ENCODE results near the gene FBXO30. TPM values are rescaled to one million over a fixed set of nuclear protein-coding genes. Genes with fewer than 3 reads are reported as not detected.

Gene FBXO30
- total RNA-seq, 2 donors from 2014 or later, result 2.0 to 5.4 TPM

DNA sequence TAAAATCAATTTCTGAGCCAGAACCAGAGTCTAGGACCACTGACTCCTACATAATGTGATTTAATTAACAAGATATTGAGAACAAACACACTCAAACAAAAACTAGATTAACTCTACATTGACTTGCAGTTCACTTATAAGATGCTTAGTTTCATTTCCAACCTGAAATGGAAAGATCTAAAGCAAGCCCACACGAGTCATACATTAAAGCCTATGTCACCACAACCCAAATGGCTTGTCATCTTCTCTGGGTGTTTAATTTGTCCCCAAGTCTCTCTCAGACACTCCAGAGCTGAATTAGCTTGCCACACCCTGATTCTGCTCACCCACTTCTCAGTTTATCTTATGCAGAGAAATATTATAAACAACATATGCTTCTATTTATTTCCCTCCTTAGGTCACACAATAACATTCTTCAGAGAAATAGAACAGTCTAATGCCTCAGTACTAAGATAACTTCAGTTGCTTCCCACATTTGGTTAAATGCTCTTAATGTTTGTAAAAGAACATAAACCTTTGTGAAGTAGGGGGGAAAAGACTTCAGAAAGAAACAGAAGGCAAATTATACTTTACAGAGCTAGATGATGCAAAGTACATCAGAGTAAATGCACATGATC is 8.8 kb upstream of the FBXO30 start:
- no peak for ATAC-seq
- H3K27ac ChIP-seq, result no peak overlapping the region
- intact Hi-C loops (cut with DNase I), result no loop called here
- 85 to 86% methylated on average over 1 of the region's 1 CpG for WGBS, 2 donors
- DNase-seq, result no peak
- H3K4me1 ChIP-seq, result no peaks in the 10 kb centered on the region
- TF ChIP-seq CTCF (IDR thresholded peaks at IDR 0.05) (no peak), POLR2A (IDR thresholded peaks at IDR 0.05) (no peak)
- no peaks in the 10 kb centered on the region for H3K27me3 ChIP-seq
- H3K36me3 ChIP-seq (replicated peaks in 1 of 2; ENCODE audit: insufficient read depth in 1 of 2, low read depth in 2 of 2), result no peaks in the 10 kb centered on the region
- H3K9me3 ChIP-seq, result no peaks in the 10 kb centered on the region
- no peak overlapping the region for H3K4me3 ChIP-seq

DNA sequence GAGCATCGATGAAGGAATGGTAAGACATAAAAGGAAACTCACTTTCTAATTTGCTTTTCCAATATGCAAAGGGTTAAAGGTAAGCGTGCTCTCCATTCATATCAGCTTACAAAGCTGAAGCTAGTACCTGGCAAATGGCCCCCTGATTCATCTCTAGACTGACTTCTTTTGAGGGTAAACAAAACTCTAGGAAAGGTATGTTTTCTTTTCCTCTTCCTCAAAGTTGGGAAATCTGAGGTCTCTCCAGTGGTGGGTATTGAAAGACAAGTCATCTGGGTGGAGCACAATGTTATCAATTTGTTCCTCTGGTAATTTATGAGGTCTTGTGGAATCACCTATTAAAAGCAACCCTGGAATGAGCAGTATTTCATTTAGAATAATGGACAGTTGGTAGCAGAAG is 7.9 kb upstream of the FBXO30 start:
- no peak for DNase-seq

DNA sequence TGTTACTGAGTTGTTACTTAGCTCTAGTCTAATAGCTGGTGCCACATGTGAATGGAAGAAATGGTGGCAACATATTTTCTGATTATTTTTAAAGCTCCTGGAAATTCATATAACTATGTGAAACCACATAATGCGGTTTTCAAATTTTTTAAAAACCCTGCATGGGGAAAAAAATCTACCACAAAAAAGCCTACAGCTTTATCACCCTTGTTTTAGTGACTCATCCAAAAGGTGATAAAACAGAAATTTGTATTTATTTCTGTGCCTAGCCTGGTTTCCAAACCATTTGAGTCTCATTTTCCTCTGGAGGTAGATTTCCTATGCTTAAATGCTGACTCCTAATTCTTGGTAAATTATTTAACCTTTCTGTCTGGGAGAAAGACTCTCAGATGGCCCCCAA is 5.4 kb upstream of the FBXO30 start:
- intact Hi-C loops (cut with DNase I), result no loop called here
- no peak for ATAC-seq
- no peak for DNase-seq
- H3K4me3 ChIP-seq, result no peak overlapping the region
- H3K27me3 ChIP-seq, result no peaks in the 10 kb centered on the region
- no peaks in the 10 kb centered on the region for H3K36me3 ChIP-seq (replicated peaks in 1 of 2; ENCODE audit: insufficient read depth in 1 of 2, low read depth in 2 of 2)
- no peak overlapping the region for H3K27ac ChIP-seq
- TF ChIP-seq POLR2A (IDR thresholded peaks at IDR 0.05) (no peak), CTCF (IDR thresholded peaks at IDR 0.05) (no peak)
- no peaks in the 10 kb centered on the region for H3K9me3 ChIP-seq
- 94 to 97% methylated on average over 1 of the region's 1 CpG for WGBS, 2 donors
- peaks cover 12% of the 10 kb centered on the region for H3K4me1 ChIP-seq

More for the DNA sequence above, 7.9 kb upstream of the FBXO30 start:
- Histone ChIP-seq H3K36me3 (replicated peaks in 1 of 2; ENCODE audit: insufficient read depth in 1 of 2, low read depth in 2 of 2) (no peaks in the 10 kb centered on the region), H3K27me3 (no peaks in the 10 kb centered on the region), H3K4me3 (no peak overlapping the region), H3K27ac (no peak overlapping the region), H3K4me1 (no peaks in the 10 kb centered on the region), H3K9me3 (no peaks in the 10 kb centered on the region)
- no peak for ATAC-seq
- WGBS, 2 donors, result 83 to 97% methylated on average over 2 of the region's 2 CpGs
- intact Hi-C loops (cut with DNase I), result no loop called here
- TF ChIP-seq CTCF (IDR thresholded peaks at IDR 0.05) (no peak), POLR2A (IDR thresholded peaks at IDR 0.05) (no peak)

DNA sequence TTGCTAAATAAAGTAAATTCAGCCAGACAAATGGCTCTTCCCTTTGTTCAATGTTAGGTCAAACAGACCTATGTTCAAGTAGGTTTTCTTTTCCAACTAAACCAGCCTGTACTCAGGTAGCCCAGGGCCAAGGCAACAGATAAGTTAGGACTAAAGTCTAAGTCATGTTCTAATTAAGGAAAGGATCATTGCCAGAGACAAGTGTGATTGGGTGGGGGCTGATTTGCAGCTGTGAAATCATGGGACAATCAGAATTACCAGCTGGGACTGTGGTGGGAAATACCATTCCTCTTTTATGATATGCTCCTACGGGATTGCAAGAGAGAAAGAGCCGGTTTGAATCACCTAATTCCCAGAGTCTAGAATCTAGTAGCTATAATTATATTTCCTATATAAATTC is 4.2 kb upstream of the FBXO30 start:
- DNase-seq (peak in 1 of 4 donors; percentile 14), ATAC-seq (no peak)
- TF ChIP-seq POLR2A (IDR thresholded peaks at IDR 0.05) (no peak), CTCF (IDR thresholded peaks at IDR 0.05) (no peak)
- H3K27me3 ChIP-seq, result no peaks in the 10 kb centered on the region
- H3K4me3 ChIP-seq, result no peak overlapping the region
- intact Hi-C loops (cut with DNase I), result no loop called here
- H3K36me3 ChIP-seq (replicated peaks in 1 of 2; ENCODE audit: insufficient read depth in 1 of 2, low read depth in 2 of 2), result no peaks in the 10 kb centered on the region
- no peak overlapping the region for H3K27ac ChIP-seq
- H3K4me1 ChIP-seq, result peaks cover 12% of the 10 kb centered on the region
- WGBS, 2 donors, result 46 to 60% methylated on average over 2 of the region's 2 CpGs
- H3K9me3 ChIP-seq, result no peaks in the 10 kb centered on the region

DNA sequence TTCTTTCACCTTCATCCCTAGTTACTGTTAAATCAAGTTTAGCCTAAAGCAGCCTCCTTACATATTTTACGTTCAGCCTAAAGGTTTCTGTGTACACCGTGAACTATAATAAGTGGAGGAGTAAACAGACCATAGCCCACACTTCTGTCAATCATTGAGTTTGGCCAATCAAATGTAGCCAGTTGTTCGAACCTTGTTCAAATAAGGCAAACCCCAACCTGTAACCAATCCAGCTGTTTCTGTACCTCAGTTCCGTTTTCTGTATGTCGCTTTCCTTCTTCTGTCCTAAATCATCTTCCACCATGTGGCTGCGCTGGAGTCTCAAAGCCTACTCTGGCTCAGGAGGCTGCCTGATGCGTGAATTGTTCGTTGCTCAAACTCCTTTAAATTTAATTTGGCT is 1.8 kb upstream of the FBXO30 start:
- WGBS, 2 donors, result 88 to 90% methylated on average over 8 of the region's 8 CpGs
- H3K27me3 ChIP-seq, result no peaks in the 10 kb centered on the region
- H3K27ac ChIP-seq, result no peak overlapping the region
- no peak overlapping the region for H3K4me3 ChIP-seq
- H3K9me3 ChIP-seq, result no peaks in the 10 kb centered on the region
- ATAC-seq, result no peak
- intact Hi-C loops (cut with DNase I), result no loop called here
- TF ChIP-seq CTCF (IDR thresholded peaks at IDR 0.05), result no peak
- TF ChIP-seq POLR2A (IDR thresholded peaks at IDR 0.05), result no peak
- H3K36me3 ChIP-seq (replicated peaks in 1 of 2; ENCODE audit: insufficient read depth in 1 of 2, low read depth in 2 of 2), result no peaks in the 10 kb centered on the region
- no peak for DNase-seq
- peaks cover 24% of the 10 kb centered on the region for H3K4me1 ChIP-seq

Data from body of pancreas (tissue), 4 donors.